Central memory CD8-positive, alpha-beta T cell (primary cell): Measurements from ENCODE around the gene WDR91.

Experiments
- ATAC-seq: fragments of 150-1000 bp; cut with Tn5 transposase; replicated peaks from 2 replicates; pipeline ENCODE4 v1.10.0; 2022; ENCODE audit warnings: mild to moderate bottlenecking, moderate FRiP score, moderate number of reproducible peaks; ENCODE audit not compliant: poor library complexity, severe bottlenecking; ENCODE audit errors: extremely low read depth
- DNase-seq, 2 donors: peaks; one replicate each; pipeline ENCODE4 v3.0.0; 2021; ENCODE audit warnings: low spot score in 2 of 2
- H3K27ac Mint-ChIP-seq: one replicate; pipeline ENCODE4 v1.8.0; 2022; ENCODE audit warnings: low read depth, mild to moderate bottlenecking, moderate library complexity, mixed read lengths
- H3K27me3 Mint-ChIP-seq: one replicate; pipeline ENCODE4 v1.8.0; 2022; ENCODE audit warnings: mixed read lengths
- H3K36me3 Mint-ChIP-seq: one replicate; pipeline ENCODE4 v1.8.0; 2022; ENCODE audit warnings: mild to moderate bottlenecking, moderate library complexity, mixed read lengths; ENCODE audit not compliant: insufficient read depth
- H3K4me1 Mint-ChIP-seq: one replicate; pipeline ENCODE4 v1.8.0; 2022; ENCODE audit warnings: mixed read lengths
- H3K4me3 Mint-ChIP-seq: one replicate; pipeline ENCODE4 v1.8.0; 2022; ENCODE audit warnings: mild to moderate bottlenecking, moderate library complexity, mixed read lengths
- H3K9me3 Mint-ChIP-seq: one replicate; pipeline ENCODE4 v1.8.0; 2022; ENCODE audit warnings: mixed read lengths

WDR91 gene

DNA sequence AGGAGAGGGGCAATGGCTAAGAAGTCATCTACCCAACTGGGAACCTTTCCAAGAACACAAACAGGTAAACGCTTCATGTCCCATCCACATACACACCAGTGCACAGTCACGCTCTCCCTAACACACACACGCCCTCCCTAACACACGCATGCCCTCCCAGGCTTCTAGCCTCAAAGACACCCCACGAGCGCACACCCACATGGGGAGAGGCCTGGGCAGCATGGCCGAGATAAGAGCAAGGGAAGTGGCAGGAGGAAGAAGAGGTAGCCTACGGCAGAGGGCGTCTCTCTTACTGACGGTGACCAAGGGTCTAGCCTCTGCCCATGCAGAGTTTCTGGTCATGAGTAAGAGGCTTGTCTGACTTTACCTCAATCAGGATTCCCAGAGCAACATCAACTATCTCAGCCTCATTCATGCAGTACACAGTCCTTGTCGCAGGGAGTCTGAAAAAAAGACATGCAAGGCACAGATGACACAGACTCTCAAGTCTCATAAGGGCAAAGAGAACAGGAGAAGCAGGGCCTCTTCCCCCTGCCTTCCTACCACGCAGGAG is 43.9 kb downstream of the WDR91 start:
- H3K4me1 Mint-ChIP-seq: peaks cover 52% of the 10 kb centered on the region
- ATAC-seq: no peak
- no peak for DNase-seq
- H3K9me3 Mint-ChIP-seq: peaks cover 1% of the 10 kb centered on the region
- peaks cover 29% of the 10 kb centered on the region for H3K36me3 Mint-ChIP-seq
- H3K27ac Mint-ChIP-seq: peak overlapping the region; percentile 96
- H3K27me3 Mint-ChIP-seq: no peaks in the 10 kb centered on the region
- peak overlapping the region; percentile 81 for H3K4me3 Mint-ChIP-seq

DNA sequence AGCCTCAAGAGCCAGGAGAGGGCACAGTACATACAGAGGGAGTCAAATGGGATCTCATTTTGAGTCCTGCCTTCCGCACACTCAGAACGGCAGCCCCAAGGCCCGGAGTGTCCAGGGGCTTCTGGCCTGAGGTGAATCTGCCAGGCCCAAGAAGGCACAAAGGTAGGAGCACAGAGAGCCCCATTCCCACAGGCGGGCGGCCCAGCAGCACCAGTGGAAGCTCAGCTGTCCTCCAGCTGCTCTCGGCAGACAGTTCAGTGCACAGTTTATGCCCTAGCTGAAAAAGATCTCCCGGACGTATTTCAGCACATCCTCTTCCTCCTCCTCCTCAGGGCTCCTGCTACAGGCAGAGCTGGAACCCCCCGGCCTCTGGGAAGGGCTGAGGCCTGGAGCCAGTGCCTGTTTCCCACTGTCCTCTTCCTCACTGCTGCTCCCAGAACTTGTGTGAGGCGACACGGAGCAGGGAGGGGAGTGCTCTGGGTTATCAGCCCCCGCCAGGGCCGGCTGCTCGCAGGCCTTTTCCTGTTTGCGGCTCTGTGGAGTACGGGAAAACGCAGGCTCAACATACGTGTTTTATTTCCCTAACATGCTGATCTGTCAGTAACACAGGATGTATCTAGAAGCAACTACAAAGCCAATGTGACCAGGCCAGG is 44.9 kb downstream of the WDR91 start:
- DNase-seq (no peak), ATAC-seq (no peak)
- H3K27ac Mint-ChIP-seq: peak overlapping the region; percentile 38

DNA sequence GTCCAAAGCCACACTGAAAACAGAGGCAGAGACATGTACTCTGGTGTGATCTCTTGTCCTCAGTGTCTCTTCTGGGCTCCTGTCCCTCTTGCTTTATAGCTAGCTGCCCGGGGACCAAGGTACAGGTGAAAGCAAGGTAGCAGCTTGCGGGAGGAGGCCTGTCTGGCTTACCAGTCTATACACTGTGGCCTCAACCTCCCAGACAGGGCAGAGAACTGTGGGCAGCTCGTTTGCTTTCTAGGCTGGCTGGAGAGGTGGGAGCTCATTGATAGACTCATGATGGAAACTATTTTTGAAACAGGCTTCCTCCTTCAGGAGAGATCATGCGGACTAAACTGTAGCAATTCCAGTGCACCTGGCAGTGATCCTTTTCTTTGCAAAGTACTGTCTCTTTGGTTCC is 45.5 kb downstream of the WDR91 start:
- no peak for DNase-seq

More for the DNA sequence above, 44.9 kb downstream of the WDR91 start:
- Mint-ChIP-seq H3K9me3 (peaks cover 5% of the 10 kb centered on the region), H3K4me3 (no peak overlapping the region), H3K4me1 (peaks cover 56% of the 10 kb centered on the region), H3K36me3 (peaks cover 29% of the 10 kb centered on the region), H3K27me3 (no peaks in the 10 kb centered on the region)

DNA sequence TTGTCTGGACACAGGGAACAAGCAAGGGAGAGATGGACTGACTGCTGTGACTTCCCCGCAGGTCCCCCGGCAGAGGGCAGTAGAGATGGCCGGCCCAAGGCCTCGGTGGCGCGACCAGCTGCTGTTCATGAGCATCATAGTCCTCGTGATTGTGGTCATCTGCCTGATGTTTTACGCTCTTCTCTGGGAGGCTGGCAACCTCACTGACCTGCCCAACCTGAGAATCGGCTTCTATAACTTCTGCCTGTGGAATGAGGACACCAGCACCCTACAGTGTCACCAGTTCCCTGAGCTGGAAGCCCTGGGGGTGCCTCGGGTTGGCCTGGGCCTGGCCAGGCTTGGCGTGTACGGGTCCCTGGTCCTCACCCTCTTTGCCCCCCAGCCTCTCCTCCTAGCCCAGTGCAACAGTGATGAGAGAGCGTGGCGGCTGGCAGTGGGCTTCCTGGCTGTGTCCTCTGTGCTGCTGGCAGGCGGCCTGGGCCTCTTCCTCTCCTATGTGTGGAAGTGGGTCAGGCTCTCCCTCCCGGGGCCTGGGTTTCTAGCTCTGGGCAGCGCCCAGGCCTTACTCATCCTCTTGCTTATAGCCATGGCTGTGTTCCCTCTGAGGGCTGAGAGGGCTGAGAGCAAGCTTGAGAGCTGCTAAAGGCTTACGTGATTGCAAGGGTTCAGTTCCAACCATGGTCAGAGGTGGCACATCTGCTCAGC is 46.8 kb downstream of the WDR91 start:
- no peak for DNase-seq
- peak overlapping the region; percentile 29 for H3K27ac Mint-ChIP-seq
- no peaks in the 10 kb centered on the region for H3K27me3 Mint-ChIP-seq
- H3K9me3 Mint-ChIP-seq: peaks cover 5% of the 10 kb centered on the region
- no peak overlapping the region for H3K4me3 Mint-ChIP-seq
- peaks cover 25% of the 10 kb centered on the region for H3K36me3 Mint-ChIP-seq
- ATAC-seq: no peak
- peaks cover 70% of the 10 kb centered on the region for H3K4me1 Mint-ChIP-seq

More for the DNA sequence above, 45.5 kb downstream of the WDR91 start:
- Mint-ChIP-seq H3K4me1 (peaks cover 62% of the 10 kb centered on the region), H3K27me3 (no peaks in the 10 kb centered on the region), H3K27ac (no peak overlapping the region), H3K9me3 (peaks cover 5% of the 10 kb centered on the region), H3K36me3 (peaks cover 32% of the 10 kb centered on the region), H3K4me3 (no peak overlapping the region)
- no peak for ATAC-seq

DNA sequence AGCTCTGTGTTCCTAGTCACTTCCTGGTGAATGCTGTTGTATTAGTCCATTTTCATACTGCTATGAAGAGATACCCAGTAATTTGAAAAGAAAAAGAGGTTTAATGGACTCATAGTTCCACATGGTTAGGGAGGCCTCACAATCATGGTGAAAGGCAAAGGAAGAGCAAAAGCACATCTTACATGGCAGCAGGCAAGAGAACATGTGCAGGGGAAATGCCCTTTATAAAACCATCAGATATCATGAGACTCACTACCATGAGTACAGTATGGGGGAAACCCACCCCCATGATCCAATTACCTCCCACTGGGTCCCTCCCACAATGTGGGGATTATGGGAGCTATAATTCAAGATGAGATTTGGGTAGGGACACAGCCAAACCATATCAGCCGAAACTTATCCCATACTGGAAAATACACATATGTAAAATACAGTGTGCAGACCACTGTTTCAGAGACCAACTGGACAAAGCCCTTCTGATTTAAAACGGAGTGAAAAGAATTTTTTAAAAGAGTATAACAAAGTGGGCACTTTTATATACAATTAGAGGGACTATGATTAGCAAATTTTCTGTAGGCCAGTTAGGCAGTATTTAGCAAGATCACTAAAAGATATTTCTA is 48.8 kb downstream of the WDR91 start:
- Mint-ChIP-seq H3K9me3 (peaks cover 5% of the 10 kb centered on the region), H3K36me3 (peaks cover 15% of the 10 kb centered on the region), H3K4me3 (no peak overlapping the region), H3K4me1 (peaks cover 70% of the 10 kb centered on the region), H3K27ac (peak overlapping the region; percentile 80), H3K27me3 (no peaks in the 10 kb centered on the region)
- DNase-seq (no peak), ATAC-seq (no peak)

DNA sequence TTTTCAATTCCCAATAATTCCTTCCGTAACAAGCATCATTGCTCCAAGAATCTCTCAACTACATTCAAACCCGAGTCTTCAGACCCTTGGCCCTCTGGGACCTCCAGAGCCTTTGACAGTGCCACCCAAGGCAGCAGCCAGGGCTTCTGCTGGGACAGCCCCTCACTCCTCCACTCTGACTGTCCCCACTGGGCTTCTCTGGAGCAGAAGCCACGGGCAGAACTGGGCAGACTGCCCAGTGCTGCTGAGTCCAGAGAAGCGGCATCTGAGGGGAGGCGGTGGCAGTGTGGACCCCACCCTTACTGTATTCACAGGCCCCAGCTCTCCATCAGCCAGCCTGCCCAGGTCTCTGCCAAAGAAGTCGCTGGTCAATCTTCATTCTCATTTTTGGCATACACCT is 49.7 kb downstream of the WDR91 start:
- Mint-ChIP-seq H3K9me3 (peaks cover 10% of the 10 kb centered on the region), H3K4me1 (peaks cover 71% of the 10 kb centered on the region), H3K36me3 (peaks cover 16% of the 10 kb centered on the region), H3K27ac (peak overlapping the region; percentile 80), H3K27me3 (no peaks in the 10 kb centered on the region), H3K4me3 (peak overlapping the region; percentile 6)
- DNase-seq (no peak), ATAC-seq (no peak)

DNA sequence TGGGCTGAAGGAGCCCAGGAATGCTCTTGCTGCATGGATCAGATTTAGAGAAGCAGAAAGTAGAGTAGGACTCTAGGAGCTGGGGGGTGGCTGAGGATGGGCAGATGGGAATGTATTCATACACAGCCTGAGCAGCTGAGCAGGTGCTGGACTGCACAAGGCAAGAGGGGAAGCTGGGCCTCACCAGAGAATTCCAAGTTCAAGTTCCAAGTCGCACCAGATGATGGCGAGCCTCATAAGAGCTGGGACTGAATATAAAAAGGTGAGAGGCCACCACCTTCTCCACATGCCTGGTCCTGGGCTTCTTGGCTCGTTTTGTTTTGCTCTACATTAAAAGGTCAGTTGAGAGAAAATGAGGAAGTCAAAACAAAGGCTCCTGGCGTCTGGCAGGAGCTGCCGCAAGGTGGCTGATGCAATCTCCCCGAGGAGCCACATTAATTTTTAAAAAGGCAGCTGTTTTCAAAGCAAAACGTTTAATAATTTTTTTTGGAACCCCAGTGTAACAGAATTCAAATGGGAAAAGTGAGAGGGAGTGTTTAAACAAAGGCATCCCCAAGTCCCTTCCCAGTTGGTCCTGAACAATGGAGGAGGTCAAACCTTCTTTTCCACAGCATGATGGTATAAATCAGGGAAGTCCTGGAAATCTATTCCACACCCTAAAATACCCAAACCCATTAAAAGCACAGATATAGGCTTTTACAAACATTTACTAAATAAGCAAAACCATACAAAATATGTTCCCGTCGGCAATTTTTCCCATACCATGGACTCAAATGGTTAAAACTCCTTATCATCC is 50.3 kb downstream of the WDR91 start:
- Mint-ChIP-seq H3K4me1 (peaks cover 75% of the 10 kb centered on the region), H3K27ac (peak overlapping the region; percentile 80), H3K27me3 (no peaks in the 10 kb centered on the region), H3K4me3 (peak overlapping the region; percentile 6), H3K9me3 (peaks cover 15% of the 10 kb centered on the region), H3K36me3 (peaks cover 16% of the 10 kb centered on the region)
- no peak for ATAC-seq
- no peak for DNase-seq

DNA sequence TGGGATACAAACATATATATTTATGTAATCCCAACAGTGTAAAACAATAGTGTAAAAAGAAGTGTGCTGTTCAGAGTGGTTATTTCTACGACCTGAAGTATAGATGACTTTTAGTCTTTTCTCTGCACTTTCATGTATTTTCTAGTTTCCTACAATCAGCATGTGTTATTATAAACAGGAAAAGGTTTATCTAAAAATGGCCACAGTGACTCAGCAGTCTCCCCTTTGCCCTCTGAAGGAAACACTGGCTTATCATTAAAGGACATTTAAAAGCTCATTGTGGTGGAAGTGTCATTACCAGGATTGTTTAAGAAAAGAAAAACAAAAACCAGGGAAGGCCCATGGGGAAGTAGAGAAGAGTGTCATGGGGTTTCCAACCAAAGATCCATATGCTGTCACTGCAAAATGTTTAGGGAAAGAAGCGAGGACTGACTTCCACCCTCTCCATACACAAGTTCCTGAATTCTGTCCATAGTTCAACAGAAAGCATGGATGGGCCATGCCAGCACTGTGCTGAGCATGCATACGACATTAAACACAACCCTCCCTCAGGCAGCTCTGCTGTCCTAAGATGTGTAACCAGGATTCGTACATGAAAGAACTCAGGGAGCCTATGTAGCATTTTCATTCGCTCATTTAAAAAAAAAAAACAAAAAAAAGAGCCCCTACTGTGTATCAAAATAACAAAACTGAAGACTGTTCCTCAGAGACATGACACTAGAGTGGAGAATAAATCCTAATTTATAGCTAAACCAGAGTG is 51.0 kb downstream of the WDR91 start:
- peak; percentile 54 for ATAC-seq
- peaks cover 16% of the 10 kb centered on the region for H3K9me3 Mint-ChIP-seq
- DNase-seq: no peak
- peaks cover 78% of the 10 kb centered on the region for H3K4me1 Mint-ChIP-seq
- peak overlapping the region; percentile 80 for H3K27ac Mint-ChIP-seq
- no peaks in the 10 kb centered on the region for H3K27me3 Mint-ChIP-seq
- H3K36me3 Mint-ChIP-seq: peaks cover 12% of the 10 kb centered on the region
- peak overlapping the region; percentile 33 for H3K4me3 Mint-ChIP-seq

DNA sequence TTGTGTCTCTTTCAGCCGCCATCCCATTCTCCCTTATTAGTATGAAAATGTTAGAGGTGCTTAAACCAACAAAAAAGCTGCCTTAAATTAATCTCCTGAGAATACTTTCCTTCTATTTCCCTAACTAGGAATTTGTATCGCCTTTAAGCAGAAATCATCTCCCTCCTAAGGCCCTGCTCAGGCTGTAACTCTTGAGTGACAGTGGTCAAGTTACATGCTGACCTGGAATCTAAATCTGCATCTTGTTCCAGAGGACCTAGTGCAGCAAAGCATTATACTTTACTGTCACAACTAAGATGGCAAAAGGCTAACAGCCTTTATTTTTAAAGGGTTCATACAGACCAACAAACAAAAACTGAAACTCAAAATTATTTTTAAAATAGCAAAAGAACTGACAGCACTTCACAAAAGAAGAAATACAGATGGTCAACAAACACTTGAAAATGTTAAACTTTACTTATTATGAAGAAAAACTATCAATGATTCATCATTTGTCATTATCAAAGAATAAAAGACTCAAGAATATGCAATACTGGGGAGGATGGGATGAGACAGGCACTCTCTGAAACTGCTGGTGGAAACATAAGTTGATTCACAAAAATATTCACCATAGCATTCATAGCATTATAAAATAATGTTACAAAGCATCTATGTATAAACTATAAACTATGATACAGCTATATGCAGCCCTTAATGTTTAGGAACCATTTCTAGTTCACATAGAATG is 51.8 kb downstream of the WDR91 start:
- Mint-ChIP-seq H3K9me3 (peaks cover 23% of the 10 kb centered on the region), H3K36me3 (peaks cover 12% of the 10 kb centered on the region), H3K27me3 (no peaks in the 10 kb centered on the region)

DNA sequence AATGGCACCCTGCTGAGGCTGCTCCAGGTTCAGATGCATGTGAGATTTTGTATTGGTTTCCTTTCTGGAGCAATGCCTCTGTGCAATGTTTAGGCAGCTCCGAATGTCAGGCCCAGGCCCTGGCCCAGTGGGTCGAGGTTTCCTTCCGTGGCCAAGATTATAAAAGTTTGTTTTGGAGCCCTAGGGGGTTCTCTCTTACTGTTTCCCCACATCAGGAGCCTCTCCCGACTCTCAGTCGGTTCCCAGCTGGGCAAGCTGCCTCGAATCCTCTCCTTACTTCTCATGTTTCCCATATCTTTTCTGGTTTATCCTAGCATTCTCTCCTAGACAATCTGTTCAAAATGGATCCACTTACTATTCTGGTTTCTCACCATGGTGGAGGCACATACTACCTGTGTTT is 52.5 kb downstream of the WDR91 start:
- Mint-ChIP-seq H3K36me3 (peaks cover 13% of the 10 kb centered on the region), H3K4me3 (peak overlapping the region; percentile 25), H3K4me1 (peaks cover 86% of the 10 kb centered on the region), H3K9me3 (peaks cover 25% of the 10 kb centered on the region), H3K27ac (peak overlapping the region; percentile 80), H3K27me3 (no peaks in the 10 kb centered on the region)
- DNase-seq (no peak), ATAC-seq (no peak)

More for the DNA sequence above, 51.8 kb downstream of the WDR91 start:
- DNase-seq (no peak), ATAC-seq (no peak)
- Mint-ChIP-seq H3K4me1 (peaks cover 85% of the 10 kb centered on the region), H3K4me3 (peak overlapping the region; percentile 25), H3K27ac (peak overlapping the region; percentile 80)

DNA sequence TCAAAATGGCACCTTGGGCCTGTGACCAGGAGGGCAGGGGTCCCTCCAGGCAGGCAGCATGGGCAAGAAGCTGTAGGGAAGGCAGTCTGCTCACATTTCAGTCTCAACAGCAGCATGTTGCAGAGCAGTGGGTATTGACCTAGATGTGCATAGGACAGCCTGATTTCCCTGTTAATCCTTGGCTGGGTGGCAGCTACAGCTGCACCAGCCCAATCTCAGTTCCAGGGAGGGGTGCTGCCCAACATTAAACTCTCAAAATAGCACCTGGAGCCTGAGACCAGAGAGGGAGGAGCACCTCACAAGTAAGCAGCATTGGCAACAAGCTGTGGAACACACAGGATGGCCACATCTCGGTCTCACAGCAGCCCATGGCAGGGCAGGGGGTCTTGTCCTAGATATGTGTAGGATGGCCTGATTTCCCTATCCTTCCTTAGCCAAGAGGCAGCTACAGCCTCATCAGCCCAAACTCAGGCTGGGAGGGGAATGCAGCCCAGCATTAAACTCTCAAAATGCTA is 53.1 kb downstream of the WDR91 start:
- H3K36me3 Mint-ChIP-seq: peaks cover 13% of the 10 kb centered on the region
- peak overlapping the region; percentile 80 for H3K27ac Mint-ChIP-seq
- no peak for DNase-seq
- no peaks in the 10 kb centered on the region for H3K27me3 Mint-ChIP-seq
- H3K4me1 Mint-ChIP-seq: peaks cover 87% of the 10 kb centered on the region
- no peak overlapping the region for H3K4me3 Mint-ChIP-seq
- ATAC-seq: no peak
- peaks cover 25% of the 10 kb centered on the region for H3K9me3 Mint-ChIP-seq
